ENCODE data around the gene CELF4.

DNA sequence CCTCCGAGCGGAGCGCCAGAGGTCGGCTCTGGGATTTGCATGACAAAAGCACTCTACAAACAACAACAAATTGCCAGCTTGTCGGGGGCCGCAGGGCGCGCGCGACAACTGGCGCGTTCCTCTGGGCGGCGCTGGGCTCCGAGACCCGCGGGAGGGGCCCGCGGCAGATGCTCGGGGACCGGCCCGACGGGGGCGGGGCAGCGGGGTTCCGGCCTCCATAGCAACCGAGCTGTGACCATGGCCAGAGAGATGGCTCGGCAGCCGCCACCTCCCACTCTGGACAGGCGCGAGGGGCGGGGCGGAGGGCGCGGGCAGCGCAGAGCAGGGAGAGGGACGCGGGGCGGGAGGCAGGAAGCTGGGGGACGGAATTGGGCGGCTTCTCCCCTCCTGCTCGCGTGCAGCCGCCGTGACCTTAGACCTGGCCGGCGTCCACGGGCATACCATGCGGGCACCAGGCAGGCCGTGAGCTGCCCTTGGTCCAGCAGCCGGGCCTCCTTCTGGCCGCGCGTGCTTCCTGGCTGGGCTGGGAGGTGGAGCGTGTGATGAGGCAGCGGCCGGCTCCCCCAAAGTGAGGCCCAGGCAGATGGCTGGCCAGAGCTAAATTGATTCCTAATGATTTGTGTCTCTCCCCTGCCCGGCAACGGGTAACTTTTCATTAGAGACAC lies 171.5 kb downstream of the CELF4 start:
- TF ChIP-seq, protein P1, sequence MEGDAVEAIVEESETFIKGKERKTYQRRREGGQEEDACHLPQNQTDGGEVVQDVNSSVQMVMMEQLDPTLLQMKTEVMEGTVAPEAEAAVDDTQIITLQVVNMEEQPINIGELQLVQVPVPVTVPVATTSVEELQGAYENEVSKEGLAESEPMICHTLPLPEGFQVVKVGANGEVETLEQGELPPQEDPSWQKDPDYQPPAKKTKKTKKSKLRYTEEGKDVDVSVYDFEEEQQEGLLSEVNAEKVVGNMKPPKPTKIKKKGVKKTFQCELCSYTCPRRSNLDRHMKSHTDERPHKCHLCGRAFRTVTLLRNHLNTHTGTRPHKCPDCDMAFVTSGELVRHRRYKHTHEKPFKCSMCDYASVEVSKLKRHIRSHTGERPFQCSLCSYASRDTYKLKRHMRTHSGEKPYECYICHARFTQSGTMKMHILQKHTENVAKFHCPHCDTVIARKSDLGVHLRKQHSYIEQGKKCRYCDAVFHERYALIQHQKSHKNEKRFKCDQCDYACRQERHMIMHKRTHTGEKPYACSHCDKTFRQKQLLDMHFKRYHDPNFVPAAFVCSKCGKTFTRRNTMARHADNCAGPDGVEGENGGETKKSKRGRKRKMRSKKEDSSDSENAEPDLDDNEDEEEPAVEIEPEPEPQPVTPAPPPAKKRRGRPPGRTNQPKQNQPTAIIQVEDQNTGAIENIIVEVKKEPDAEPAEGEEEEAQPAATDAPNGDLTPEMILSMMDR (optimal IDR thresholded peaks at IDR 0.05 in 1 of 3, IDR thresholded peaks at IDR 0.05 in 1 of 3, conservative IDR thresholded peaks at IDR 0.05 in 1 of 3; ENCODE audit: extremely low read depth in 1 of 3, insufficient read depth in 2 of 3, low read length in 3 of 3), result no peak
- no peak for TF ChIP-seq EZH2 (IDR thresholded peaks at IDR 0.05; ENCODE audit: low read length)

All from keratinocyte (primary cell).